Nephron (organoid): ENCODE results near the gene SLC7A7.
"Not testable (repeated sequence)": the region's sequence is repeated elsewhere in the genome, so short reads cannot be mapped to it uniquely, and the experiment has no call there.

ENCODE experiments used
- H3K27ac Mint-ChIP-seq, 3 experiments: 2 replicates each; pipeline ENCODE4 v1.8.0; 2020; ENCODE audit warnings: mixed read lengths in 3 of 3, mild to moderate bottlenecking in 2 of 3, moderate library complexity in 1 of 3
- H3K27me3 Mint-ChIP-seq: 2 replicates; pipeline ENCODE4 v1.8.0; 2021; ENCODE audit warnings: low read depth, mild to moderate bottlenecking, moderate library complexity, mixed read lengths
- H3K36me3 Mint-ChIP-seq: 2 replicates; pipeline ENCODE4 v1.8.0; 2020; ENCODE audit warnings: low read depth, mixed read lengths
- H3K4me1 Mint-ChIP-seq: 2 replicates; pipeline ENCODE4 v1.8.0; 2020; ENCODE audit warnings: mixed read lengths
- H3K4me3 Mint-ChIP-seq, 3 experiments: 2 replicates each; pipeline ENCODE4 v1.8.0; 2020; ENCODE audit warnings: mild to moderate bottlenecking in 3 of 3, mixed read lengths in 3 of 3, moderate library complexity in 2 of 3
- H3K9me3 Mint-ChIP-seq: 2 replicates; pipeline ENCODE4 v1.8.0; 2020; ENCODE audit warnings: mixed read lengths
- TF ChIP-seq, protein P1 (sequence below), 3 experiments: fragments of 200-600 bp; sonication (generic); IDR thresholded peaks; one replicate each; pipeline ENCODE4 v1.5.0; 2021; ENCODE audit warnings: antibody characterized with exemption in 3 of 3; ENCODE audit not compliant: unreplicated experiment in 3 of 3

Gene SLC7A7

DNA sequence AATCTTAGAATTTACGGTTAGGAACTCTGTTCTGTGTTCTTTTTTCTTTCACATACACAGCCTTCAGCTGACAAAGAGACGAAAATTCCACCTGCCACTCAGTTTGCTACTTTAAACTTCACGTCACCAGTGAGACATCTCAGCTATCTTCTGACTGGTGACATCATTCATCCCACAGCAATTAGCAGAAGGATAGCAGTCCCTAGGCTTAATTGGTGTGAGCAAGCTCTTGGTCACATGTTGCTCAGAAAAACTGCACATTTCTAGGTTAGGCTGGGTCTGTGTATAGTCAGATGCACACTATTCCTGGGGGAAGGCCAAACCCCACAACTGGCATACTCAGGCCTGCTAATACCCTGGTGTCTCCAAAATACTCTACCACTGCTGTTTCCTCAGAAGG lies 23.9 kb downstream of the SLC7A7 start:
- H3K9me3 Mint-ChIP-seq: no peaks in the 10 kb centered on the region
- H3K4me1 Mint-ChIP-seq: no peaks in the 10 kb centered on the region
- no peaks in the 10 kb centered on the region for H3K36me3 Mint-ChIP-seq

DNA sequence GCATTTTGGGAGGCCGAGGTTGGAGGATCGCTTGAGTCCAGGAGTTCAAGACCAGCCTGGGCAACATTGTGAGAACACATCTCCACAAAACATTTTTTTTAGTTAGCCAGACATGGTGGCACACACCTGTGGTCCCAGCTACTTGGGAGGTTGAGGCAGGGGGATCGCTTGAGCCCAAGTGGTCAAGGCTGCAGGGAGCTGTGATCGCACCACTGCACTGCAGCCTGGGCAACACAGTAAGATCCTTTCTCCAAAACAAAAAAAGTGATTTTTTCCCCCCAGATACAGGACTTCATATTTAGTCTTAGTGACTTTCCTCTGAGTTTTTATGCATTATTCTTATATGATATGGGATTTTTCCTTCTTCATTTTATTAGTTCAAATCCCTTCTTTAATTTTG lies 28.6 kb downstream of the SLC7A7 start:
- TF ChIP-seq, protein P1, sequence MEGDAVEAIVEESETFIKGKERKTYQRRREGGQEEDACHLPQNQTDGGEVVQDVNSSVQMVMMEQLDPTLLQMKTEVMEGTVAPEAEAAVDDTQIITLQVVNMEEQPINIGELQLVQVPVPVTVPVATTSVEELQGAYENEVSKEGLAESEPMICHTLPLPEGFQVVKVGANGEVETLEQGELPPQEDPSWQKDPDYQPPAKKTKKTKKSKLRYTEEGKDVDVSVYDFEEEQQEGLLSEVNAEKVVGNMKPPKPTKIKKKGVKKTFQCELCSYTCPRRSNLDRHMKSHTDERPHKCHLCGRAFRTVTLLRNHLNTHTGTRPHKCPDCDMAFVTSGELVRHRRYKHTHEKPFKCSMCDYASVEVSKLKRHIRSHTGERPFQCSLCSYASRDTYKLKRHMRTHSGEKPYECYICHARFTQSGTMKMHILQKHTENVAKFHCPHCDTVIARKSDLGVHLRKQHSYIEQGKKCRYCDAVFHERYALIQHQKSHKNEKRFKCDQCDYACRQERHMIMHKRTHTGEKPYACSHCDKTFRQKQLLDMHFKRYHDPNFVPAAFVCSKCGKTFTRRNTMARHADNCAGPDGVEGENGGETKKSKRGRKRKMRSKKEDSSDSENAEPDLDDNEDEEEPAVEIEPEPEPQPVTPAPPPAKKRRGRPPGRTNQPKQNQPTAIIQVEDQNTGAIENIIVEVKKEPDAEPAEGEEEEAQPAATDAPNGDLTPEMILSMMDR (IDR thresholded peaks at IDR 0.05; ENCODE audit: unreplicated experiment in 3 of 3): no peak
- H3K9me3 Mint-ChIP-seq: no peaks in the 10 kb centered on the region
- H3K36me3 Mint-ChIP-seq: no peaks in the 10 kb centered on the region

More for the DNA sequence above, 23.9 kb downstream of the SLC7A7 start:
- TF ChIP-seq, protein P1 (IDR thresholded peaks at IDR 0.05; ENCODE audit: unreplicated experiment in 3 of 3): no peak
- no peaks in the 10 kb centered on the region for H3K27me3 Mint-ChIP-seq
- no peak overlapping the region for H3K4me3 Mint-ChIP-seq
- no peak overlapping the region for H3K27ac Mint-ChIP-seq

DNA sequence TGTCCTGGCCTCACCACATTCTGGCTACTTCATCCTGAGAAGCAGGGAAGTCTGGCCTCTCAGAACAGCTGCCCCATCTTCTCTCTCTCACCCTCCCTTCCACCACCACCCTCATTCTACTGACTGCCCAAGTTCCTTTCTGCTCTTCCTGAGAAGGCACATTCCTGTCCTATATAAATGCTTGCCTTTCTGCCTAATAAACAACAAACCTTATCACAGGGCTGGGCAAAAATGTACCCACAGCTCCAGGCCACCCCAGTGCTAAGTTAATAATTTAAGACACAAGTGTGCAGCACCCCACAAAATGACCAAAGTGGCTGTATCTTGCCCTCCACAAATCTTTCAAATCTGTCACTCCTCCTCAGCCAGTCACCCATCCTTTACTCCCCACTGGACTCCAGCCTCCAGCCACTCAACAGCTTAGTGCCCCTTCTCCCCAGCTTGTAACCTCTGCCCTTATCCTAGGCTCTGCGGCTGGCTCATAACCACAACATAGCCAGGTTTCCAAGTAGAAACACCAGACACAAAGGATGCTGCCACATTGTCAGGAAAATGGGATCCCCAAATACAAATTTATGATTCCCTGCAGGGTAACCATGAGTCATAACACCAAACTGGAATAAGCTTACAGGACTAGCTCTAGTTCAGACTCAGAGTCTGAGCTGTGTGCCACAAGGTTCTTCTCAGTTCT lies 33.8 kb downstream of the SLC7A7 start:
- Mint-ChIP-seq H3K4me1 (peaks cover 10% of the 10 kb centered on the region), H3K27ac (peak overlapping the region; percentile 34 to 86 (median 40)), H3K27me3 (no peaks in the 10 kb centered on the region), H3K36me3 (no peaks in the 10 kb centered on the region), H3K4me3 (no peak overlapping the region), H3K9me3 (no peaks in the 10 kb centered on the region)
- TF ChIP-seq, protein P1 (IDR thresholded peaks at IDR 0.05; ENCODE audit: unreplicated experiment in 3 of 3): no peak

More for the DNA sequence above, 28.6 kb downstream of the SLC7A7 start:
- Mint-ChIP-seq H3K4me3 (no peak overlapping the region), H3K27me3 (no peaks in the 10 kb centered on the region), H3K27ac (no peak overlapping the region), H3K4me1 (peaks cover under 1% of the 10 kb centered on the region)

DNA sequence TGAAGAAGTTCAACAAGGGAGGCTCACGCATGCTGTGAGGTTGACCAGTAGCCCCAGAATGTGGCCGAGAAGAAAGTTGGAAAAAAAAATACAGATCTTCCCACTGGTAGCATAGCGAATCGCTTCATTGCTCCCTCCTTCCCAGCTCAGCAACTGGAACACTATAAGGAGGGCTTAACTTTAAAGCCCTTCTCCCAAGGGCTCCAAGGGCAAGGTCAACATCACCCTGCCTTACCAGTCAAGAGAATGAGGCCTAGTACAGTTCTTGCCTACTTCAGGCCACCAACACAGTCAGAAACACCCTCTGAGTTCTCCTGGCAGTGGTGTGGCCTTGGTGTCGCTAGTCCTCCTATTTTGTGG lies 34.3 kb downstream of the SLC7A7 start:
- TF ChIP-seq, protein P1 (IDR thresholded peaks at IDR 0.05; ENCODE audit: unreplicated experiment in 3 of 3): no peak
- Mint-ChIP-seq H3K4me3 (no peak overlapping the region), H3K27ac (peak overlapping the region; percentile 34 to 86 (median 40)), H3K4me1 (peaks cover 10% of the 10 kb centered on the region), H3K27me3 (no peaks in the 10 kb centered on the region), H3K9me3 (no peaks in the 10 kb centered on the region), H3K36me3 (peaks cover 4% of the 10 kb centered on the region)

DNA sequence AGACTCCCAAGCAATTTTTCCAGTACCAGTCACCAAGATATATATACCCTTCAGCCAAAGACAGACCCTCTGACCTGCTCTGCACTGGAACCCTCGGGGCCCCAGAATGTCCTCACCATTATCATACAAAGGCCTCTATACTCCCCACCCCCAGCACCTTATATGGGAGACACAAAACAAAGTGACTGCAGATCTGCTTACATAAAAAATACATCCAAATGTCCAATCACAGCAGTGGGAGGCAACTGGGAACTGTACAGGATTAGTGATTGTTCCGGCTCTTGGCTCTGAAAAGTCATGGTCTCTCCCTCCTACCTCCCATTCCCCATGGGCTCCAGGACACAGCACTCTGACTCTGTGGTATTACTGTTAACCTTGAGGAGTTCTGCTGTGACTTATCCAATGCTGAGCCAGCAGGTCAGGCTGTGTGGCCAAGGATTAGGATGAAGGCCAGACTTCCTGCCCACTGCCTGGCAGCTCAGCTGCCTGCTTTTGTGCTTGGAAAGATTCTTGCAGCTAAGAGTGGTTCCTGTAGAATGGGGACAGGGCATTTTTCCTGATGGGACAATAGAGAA lies 35.0 kb downstream of the SLC7A7 start:
- H3K4me1 Mint-ChIP-seq: peaks cover 10% of the 10 kb centered on the region
- H3K9me3 Mint-ChIP-seq: no peaks in the 10 kb centered on the region
- peak overlapping the region; percentile 40 to 86 (median 46) for H3K27ac Mint-ChIP-seq
- no peaks in the 10 kb centered on the region for H3K27me3 Mint-ChIP-seq
- H3K36me3 Mint-ChIP-seq: peaks cover 4% of the 10 kb centered on the region
- H3K4me3 Mint-ChIP-seq: no peak overlapping the region
- TF ChIP-seq, protein P1 (IDR thresholded peaks at IDR 0.05; ENCODE audit: unreplicated experiment in 3 of 3): no peak

DNA sequence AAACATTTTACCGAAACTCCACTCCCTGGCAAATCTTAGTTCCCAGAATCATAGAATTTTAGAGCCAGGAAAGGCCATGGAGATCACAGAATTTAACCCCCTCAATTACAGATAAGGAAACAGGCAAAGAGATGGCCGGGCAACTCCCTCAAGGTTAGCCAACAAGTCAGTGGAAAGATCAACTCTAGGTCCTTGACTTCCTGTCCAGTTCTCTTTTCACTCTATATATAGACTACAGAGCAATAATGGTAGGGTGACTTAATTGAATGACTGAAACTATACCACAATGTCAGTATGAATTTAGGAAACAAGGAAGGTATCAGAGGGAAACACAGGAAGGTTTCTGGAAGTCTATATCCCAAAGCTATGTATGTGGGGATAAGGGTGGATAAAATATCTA lies 37.2 kb downstream of the SLC7A7 start:
- TF ChIP-seq, protein P1 (IDR thresholded peaks at IDR 0.05; ENCODE audit: unreplicated experiment in 3 of 3): no peak

DNA sequence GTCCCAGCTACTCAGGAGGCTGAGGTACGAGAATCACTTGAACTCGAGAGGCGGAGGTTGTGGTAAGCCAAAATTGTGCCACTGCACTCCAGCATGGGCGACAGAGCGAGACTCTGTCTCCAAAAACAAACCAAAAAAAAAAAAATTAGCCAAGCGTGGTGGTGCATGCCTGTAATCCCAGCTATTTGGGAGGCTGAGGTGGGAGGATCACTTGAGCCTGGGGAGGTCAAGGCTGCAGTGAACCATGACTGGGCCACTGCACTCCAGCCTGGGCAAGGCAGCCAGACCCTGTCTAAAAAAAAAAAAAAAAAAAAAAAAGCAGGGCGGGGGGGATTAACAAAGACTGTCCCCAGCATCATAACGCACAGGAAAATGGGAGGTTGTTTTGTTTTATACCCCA lies 38.4 kb downstream of the SLC7A7 start:
- H3K27me3 Mint-ChIP-seq, H3K27ac Mint-ChIP-seq, H3K9me3 Mint-ChIP-seq, H3K4me3 Mint-ChIP-seq: not testable (repeated sequence)
- Mint-ChIP-seq H3K4me1 (peaks cover 10% of the 10 kb centered on the region), H3K36me3 (peaks cover 11% of the 10 kb centered on the region)

More for the DNA sequence above, 37.2 kb downstream of the SLC7A7 start:
- Mint-ChIP-seq H3K4me1 (peaks cover 10% of the 10 kb centered on the region), H3K27me3 (no peaks in the 10 kb centered on the region), H3K9me3 (no peaks in the 10 kb centered on the region), H3K27ac (no peak overlapping the region), H3K4me3 (no peak overlapping the region), H3K36me3 (peaks cover 10% of the 10 kb centered on the region)
